ENCODE data around the gene TRAPPC3.

GRCh38 chr1:36091141-36091540 is 58.1 kb downstream of the TRAPPC3 start:
- TF ChIP-seq CTCF (conservative IDR thresholded peaks at IDR 0.05; ENCODE audit: low read length) (no peak), EZH2phosphoT487 (IDR thresholded peaks at IDR 0.05; ENCODE audit: borderline replicate concordance, low read depth, low read length) (no peak)
